SK-N-SH treated with all-trans-retinoic acid at 6 μM for 48 hours (cell line): ENCODE measurements around the gene MRFAP1L1.

Experiments used
- ATAC-seq: fragments of 200-7000 bp; cut with Tn5 transposase; 3 replicates; pipeline ENCODE4 v1.9.1; 2020; ENCODE audit warnings: mild to moderate bottlenecking, moderate library complexity
- BACH2 ChIP-seq: fragments of 250-450 bp; sonication (Bioruptor Pico); IDR thresholded peaks from 2 replicates; pipeline ENCODE4 v1.9.0; 2021; ENCODE audit warnings: mild to moderate bottlenecking, borderline replicate concordance
- CREB5 ChIP-seq: fragments of 250-450 bp; sonication (Bioruptor Pico); IDR thresholded peaks from 2 replicates; pipeline ENCODE4 v1.5.1; 2020; ENCODE audit warnings: low read depth, mild to moderate bottlenecking, moderate library complexity
- CSDC2 ChIP-seq: fragments of 250-450 bp; sonication (Bioruptor Pico); IDR thresholded peaks from 2 replicates; pipeline ENCODE4 v1.5.0; 2020; ENCODE audit warnings: mild to moderate bottlenecking, moderate library complexity
- CSRNP3 ChIP-seq: fragments of 250-450 bp; sonication (Bioruptor Pico); IDR thresholded peaks from 2 replicates; pipeline ENCODE4 v1.5.1; 2021; ENCODE audit warnings: mild to moderate bottlenecking, moderate library complexity
- ESRRG ChIP-seq: fragments of 250-450 bp; sonication (Bioruptor Pico); IDR thresholded peaks from 2 replicates; pipeline ENCODE4 v1.6.1; 2021; ENCODE audit warnings: mild to moderate bottlenecking
- ISL1 ChIP-seq: fragments of 250-450 bp; sonication (Bioruptor Pico); IDR thresholded peaks from 2 replicates; pipeline ENCODE4 v2.1.2; 2022; ENCODE audit warnings: mild to moderate bottlenecking, moderate library complexity
- OSR1 ChIP-seq: fragments of 250-450 bp; sonication (Bioruptor Pico); IDR thresholded peaks from 2 replicates; pipeline ENCODE4 v1.8.0; 2022; ENCODE audit warnings: moderate library complexity, mild to moderate bottlenecking, inconsistent platforms
- POU6F1 ChIP-seq: fragments of 250-450 bp; sonication (Bioruptor Pico); IDR thresholded peaks from 2 replicates; pipeline ENCODE4 v1.8.0; 2021; ENCODE audit warnings: low read depth, mild to moderate bottlenecking, moderate library complexity, borderline replicate concordance
- PPARA ChIP-seq: fragments of 250-450 bp; sonication (Bioruptor Pico); IDR thresholded peaks from 2 replicates; pipeline ENCODE4 v1.5.0; 2020; ENCODE audit warnings: mild to moderate bottlenecking, borderline replicate concordance
- RARB ChIP-seq: fragments of 250-450 bp; sonication (Bioruptor Pico); IDR thresholded peaks from 2 replicates; pipeline ENCODE4 v1.8.0; 2021; ENCODE audit warnings: mild to moderate bottlenecking, moderate library complexity
- SNAI2 ChIP-seq: fragments of 250-450 bp; sonication (Bioruptor Pico); IDR thresholded peaks from 2 replicates; pipeline ENCODE4 v1.5.0; 2020; ENCODE audit warnings: mild to moderate bottlenecking, moderate library complexity
- TCF4 ChIP-seq: fragments of 250-450 bp; sonication (Bioruptor Pico); IDR thresholded peaks from 2 replicates; pipeline ENCODE4 v1.8.0; 2021; ENCODE audit warnings: mild to moderate bottlenecking, moderate library complexity, borderline replicate concordance
- TSHZ2 ChIP-seq: fragments of 250-450 bp; sonication (Bioruptor Pico); IDR thresholded peaks from 2 replicates; pipeline ENCODE4 v1.5.0; 2020; ENCODE audit warnings: mild to moderate bottlenecking, moderate library complexity
- ZC3H10 ChIP-seq: fragments of 250-450 bp; sonication (Bioruptor Pico); IDR thresholded peaks from 2 replicates; pipeline ENCODE4 v1.5.1; 2021; ENCODE audit warnings: mild to moderate bottlenecking, moderate library complexity
- ZFP3 ChIP-seq: fragments of 250-450 bp; sonication (Bioruptor Pico); IDR thresholded peaks from 2 replicates; pipeline ENCODE4 v1.5.0; 2020; ENCODE audit warnings: mild to moderate bottlenecking, moderate library complexity
- ZFP30 ChIP-seq: fragments of 450-650 bp; formaldehyde crosslinking; IDR thresholded peaks from 2 replicates; pipeline ENCODE4 v1.5.0; 2022; ENCODE audit warnings: mild to moderate bottlenecking, moderate library complexity
- ZNF565 ChIP-seq: fragments of 450-650 bp; formaldehyde crosslinking; conservative IDR thresholded peaks from 2 replicates; pipeline ENCODE4 v1.5.0; 2020; ENCODE audit warnings: low read depth, mild to moderate bottlenecking, moderate library complexity
- ZNF70 ChIP-seq: fragments of 450-650 bp; formaldehyde crosslinking; IDR thresholded peaks from 2 replicates; pipeline ENCODE4 v1.5.0; 2020; ENCODE audit warnings: mild to moderate bottlenecking, moderate library complexity
- ZNF8 ChIP-seq: fragments of 450-650 bp; formaldehyde crosslinking; IDR thresholded peaks from 2 replicates; pipeline ENCODE4 v1.5.0; 2020; ENCODE audit warnings: mild to moderate bottlenecking, moderate library complexity
- TF ChIP-seq, protein P1 (sequence below): fragments of 250-450 bp; sonication (Bioruptor Pico); IDR thresholded peaks from 2 replicates; pipeline ENCODE4 v1.8.0; 2020; ENCODE audit warnings: mild to moderate bottlenecking, moderate library complexity, borderline replicate concordance

The MRFAP1L1 gene

DNA sequence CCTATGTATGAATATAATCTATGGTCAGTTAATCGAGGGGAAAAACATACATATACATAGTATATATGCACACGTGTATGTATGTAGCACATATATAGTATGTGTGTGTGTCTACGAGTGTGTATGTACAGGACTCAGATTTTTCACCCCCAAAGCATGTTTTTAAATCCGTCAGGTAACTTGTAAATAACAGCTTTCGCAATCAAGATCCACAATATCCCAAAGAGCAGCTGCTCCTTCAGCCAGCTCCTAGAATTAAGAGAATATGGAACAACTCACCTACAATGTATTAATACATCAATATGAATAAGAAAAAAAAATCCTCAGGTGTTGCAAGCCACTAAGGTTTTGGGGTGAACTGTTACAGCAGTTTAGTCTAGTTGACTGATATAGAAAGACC, 3.5 kb downstream of the MRFAP1L1 start:
- TF ChIP-seq ESRRG (CRISPR knock-in tag) (no peak), ZFP3 (CRISPR knock-in tag) (no peak), SNAI2 (CRISPR knock-in tag) (no peak), PPARA (no peak), CREB5 (no peak), ZNF70 (CRISPR knock-in tag) (no peak), ISL1 (no peak), ZC3H10 (CRISPR knock-in tag) (no peak), ZNF565 (CRISPR knock-in tag) (no peak), RARB (no peak), TCF4 (no peak), ZFP30 (CRISPR knock-in tag) (no peak), CSDC2 (CRISPR knock-in tag) (no peak), ZNF8 (CRISPR knock-in tag) (no peak), POU6F1 (CRISPR knock-in tag) (no peak)
- TF ChIP-seq, protein P1, sequence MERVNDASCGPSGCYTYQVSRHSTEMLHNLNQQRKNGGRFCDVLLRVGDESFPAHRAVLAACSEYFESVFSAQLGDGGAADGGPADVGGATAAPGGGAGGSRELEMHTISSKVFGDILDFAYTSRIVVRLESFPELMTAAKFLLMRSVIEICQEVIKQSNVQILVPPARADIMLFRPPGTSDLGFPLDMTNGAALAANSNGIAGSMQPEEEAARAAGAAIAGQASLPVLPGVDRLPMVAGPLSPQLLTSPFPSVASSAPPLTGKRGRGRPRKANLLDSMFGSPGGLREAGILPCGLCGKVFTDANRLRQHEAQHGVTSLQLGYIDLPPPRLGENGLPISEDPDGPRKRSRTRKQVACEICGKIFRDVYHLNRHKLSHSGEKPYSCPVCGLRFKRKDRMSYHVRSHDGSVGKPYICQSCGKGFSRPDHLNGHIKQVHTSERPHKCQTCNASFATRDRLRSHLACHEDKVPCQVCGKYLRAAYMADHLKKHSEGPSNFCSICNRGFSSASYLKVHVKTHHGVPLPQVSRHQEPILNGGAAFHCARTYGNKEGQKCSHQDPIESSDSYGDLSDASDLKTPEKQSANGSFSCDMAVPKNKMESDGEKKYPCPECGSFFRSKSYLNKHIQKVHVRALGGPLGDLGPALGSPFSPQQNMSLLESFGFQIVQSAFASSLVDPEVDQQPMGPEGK (CRISPR knock-in tag), result no peak
- ATAC-seq, result no peak

DNA sequence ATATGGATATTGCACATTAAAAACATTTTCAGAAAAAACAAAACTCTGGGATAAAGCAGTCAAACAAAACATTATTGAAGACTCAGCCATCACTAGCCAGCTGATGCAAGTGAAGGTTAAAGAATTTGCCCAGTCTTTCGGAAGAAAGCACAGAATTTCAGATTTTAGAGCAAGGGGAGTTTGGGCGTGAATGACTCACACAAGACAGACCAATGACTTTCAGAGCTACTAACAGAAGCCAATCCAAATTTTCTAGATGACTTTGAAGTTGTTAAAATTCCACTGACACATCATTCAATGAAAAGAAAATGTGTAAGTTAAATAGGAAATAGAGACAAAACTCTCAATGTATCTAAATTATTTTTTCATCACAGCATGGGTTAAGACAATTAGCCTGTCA, 4.0 kb downstream of the MRFAP1L1 start:
- no peak for ATAC-seq
- TF ChIP-seq ZNF8 (CRISPR knock-in tag) (no peak), OSR1 (CRISPR knock-in tag) (no peak), ZC3H10 (CRISPR knock-in tag) (no peak), BACH2 (CRISPR knock-in tag) (no peak), TSHZ2 (CRISPR knock-in tag) (no peak)
- TF ChIP-seq, protein P1 (CRISPR knock-in tag), result no peak

GRCh38 chr4:6703786-6704185, 5.9 kb downstream of the MRFAP1L1 start:
- no peak for ATAC-seq
- TF ChIP-seq POU6F1 (CRISPR knock-in tag), result no peak
- TF ChIP-seq ESRRG (CRISPR knock-in tag), result no peak
- no peak for TF ChIP-seq ZFP30 (CRISPR knock-in tag)
- no peak for TF ChIP-seq CSRNP3 (CRISPR knock-in tag)
